ENCODE data around the gene EXOC2. TPM values are rescaled to one million over a fixed set of nuclear protein-coding genes. Genes with fewer than 3 reads are reported as not detected.
A peak's percentile ranks its signal among the peaks of the same experiment; 100 is the strongest.

EXOC2 gene
- total RNA-seq, 4 donors from 2014 or later = 20.9 to 28.5 (median 24.6) TPM

GRCh38 chr6:683742-684440 is 9.0 kb downstream of the EXOC2 start:
- DNase-seq (ENCODE audit: extremely low spot score) = no peak
- Histone ChIP-seq H3K4me1 (peaks cover 16 to 72% (median 50%) of the 10 kb centered on the region in 4 donors), H3K9me3 (no peaks in the 10 kb centered on the region), H3K27ac (replicated peaks in 1 of 4) (peak overlapping the region; percentile 73 to 83 (median 78)), H3K4me3 (peak overlapping the region; percentile 31 to 57 (median 45)), H3K27me3 (no peaks in the 10 kb centered on the region), H3K36me3 (peaks cover 0 to 6% (median 0%) of the 10 kb centered on the region in 4 donors)
- intact Hi-C loops (cut with DNase I) = no loop called here
- TF ChIP-seq POLR2AphosphoS5 (IDR thresholded peaks at IDR 0.05) (peak in 1 of 2 donors; percentile 17), EP300 (IDR thresholded peaks at IDR 0.05) (no peak)
- 31% methylated on average over 15 of the region's 15 CpGs for WGBS

GRCh38 chr6:680666-681340 is 12.1 kb downstream of the EXOC2 start:
- H3K36me3 ChIP-seq = no peaks in the 10 kb centered on the region
- H3K27me3 ChIP-seq = no peaks in the 10 kb centered on the region
- no peak for DNase-seq (ENCODE audit: extremely low spot score)
- H3K9me3 ChIP-seq = no peaks in the 10 kb centered on the region
- intact Hi-C loops (cut with DNase I) = no loop called here
- H3K4me3 ChIP-seq = no peak overlapping the region
- H3K27ac ChIP-seq (replicated peaks in 1 of 4) = peak overlapping the region in 3 of 4 donors; percentile 1 to 21 (median 10)
- no peak for TF ChIP-seq POLR2AphosphoS5 (IDR thresholded peaks at IDR 0.05)
- 91% methylated on average over 5 of the region's 5 CpGs for WGBS
- peaks cover 16 to 71% (median 54%) of the 10 kb centered on the region in 4 donors for H3K4me1 ChIP-seq

- Histone ChIP-seq H3K4me3 (no peak overlapping the region), H3K36me3 (no peaks in the 10 kb centered on the region), H3K27me3 (no peaks in the 10 kb centered on the region), H3K27ac (replicated peaks in 1 of 4) (peak overlapping the region in 1 of 4 donors; percentile 1), H3K9me3 (no peaks in the 10 kb centered on the region), H3K4me1 (peaks cover 16 to 70% (median 52%) of the 10 kb centered on the region in 4 donors)
- no peak for DNase-seq (ENCODE audit: extremely low spot score)
- WGBS = 75% methylated on average over 2 of the region's 2 CpGs
- no peak for TF ChIP-seq EP300 (IDR thresholded peaks at IDR 0.05)
- no peak for TF ChIP-seq POLR2AphosphoS5 (IDR thresholded peaks at IDR 0.05)
- no peak for TF ChIP-seq CTCF (IDR thresholded peaks at IDR 0.05)
- no peak for TF ChIP-seq POLR2A (IDR thresholded peaks at IDR 0.05; ENCODE audit: low read depth)
- intact Hi-C loops (cut with DNase I) = no loop called here
Measured at GRCh38 chr6:680251-680650, 12.7 kb downstream of the EXOC2 start.

GRCh38 chr6:679282-679681 is 13.7 kb downstream of the EXOC2 start:
- intact Hi-C loops (cut with DNase I) = no loop called here
- peaks cover 14 to 60% (median 51%) of the 10 kb centered on the region in 4 donors for H3K4me1 ChIP-seq
- 77% methylated on average over 9 of the region's 9 CpGs for WGBS

GRCh38 chr6:678520-678919 is 14.4 kb downstream of the EXOC2 start:
- 39% methylated on average over 3 of the region's 3 CpGs for WGBS
- no peak overlapping the region for H3K27ac ChIP-seq (replicated peaks in 1 of 4)
- H3K4me3 ChIP-seq = no peak overlapping the region
- H3K27me3 ChIP-seq = no peaks in the 10 kb centered on the region
- intact Hi-C loops (cut with DNase I) = no loop called here
- H3K9me3 ChIP-seq = no peaks in the 10 kb centered on the region
- DNase-seq (ENCODE audit: extremely low spot score) = no peak
- H3K4me1 ChIP-seq = peaks cover 6 to 53% (median 44%) of the 10 kb centered on the region in 4 donors
- H3K36me3 ChIP-seq = no peaks in the 10 kb centered on the region
- no peak for TF ChIP-seq POLR2AphosphoS5 (IDR thresholded peaks at IDR 0.05)
- TF ChIP-seq POLR2A (IDR thresholded peaks at IDR 0.05; ENCODE audit: low read depth) = no peak
- TF ChIP-seq EP300 (IDR thresholded peaks at IDR 0.05) = no peak
- TF ChIP-seq CTCF (IDR thresholded peaks at IDR 0.05) = no peak

More at GRCh38 chr6:679282-679681, 13.7 kb downstream of the EXOC2 start:
- no peak overlapping the region for H3K27ac ChIP-seq (replicated peaks in 1 of 4)
- DNase-seq (ENCODE audit: extremely low spot score) = no peak
- no peaks in the 10 kb centered on the region for H3K9me3 ChIP-seq
- no peaks in the 10 kb centered on the region for H3K27me3 ChIP-seq
- TF ChIP-seq POLR2AphosphoS5 (IDR thresholded peaks at IDR 0.05) (no peak), CTCF (IDR thresholded peaks at IDR 0.05) (no peak), EP300 (IDR thresholded peaks at IDR 0.05) (no peak)
- no peaks in the 10 kb centered on the region for H3K36me3 ChIP-seq
- no peak overlapping the region for H3K4me3 ChIP-seq

All from esophagus muscularis mucosa (tissue), 4 donors.